Adrenal gland (tissue), 12 donors: ENCODE results near the gene F7. TPM values are rescaled to one million over a fixed set of nuclear protein-coding genes. Genes with fewer than 3 reads are reported as not detected.

Experiments used
- DNase-seq, 7 donors: peaks; one replicate each; pipeline ENCODE4 v3.0.0-alpha.2; 2019 to 2020
- H3K27ac ChIP-seq, 5 donors: fragments of 200-600 bp; sonication (generic) in 4 of 5; 1 replicate in 3 of 5; 2 replicates in 2 of 5; pipeline versions ENCODE4 v1.5.1 to v1.8.0; 2016 to 2020; ENCODE audit warnings: mild to moderate bottlenecking in 1 of 5
- H3K27me3 ChIP-seq: fragments of 200-600 bp; 2 replicates; pipeline ENCODE4 v1.8.0; 2021
- H3K36me3 ChIP-seq, 2 donors: fragments of 200-600 bp; replicated peaks in 1 of 2; 1 replicate in 1 of 2; 2 replicates in 1 of 2; pipeline versions ENCODE4 v1.5.1 to v1.8.0; 2018 to 2022
- H3K4me1 ChIP-seq, 2 donors: fragments of 200-600 bp; replicated peaks in 1 of 2; 1 replicate in 1 of 2; 2 replicates in 1 of 2; pipeline versions ENCODE4 v1.5.1 to v1.8.0; 2018 to 2021
- H3K4me3 ChIP-seq, 4 donors: fragments of 200-600 bp; sonication (generic) in 3 of 4; one replicate each; pipeline ENCODE4 v1.5.1; 2016 to 2018
- H3K9me3 ChIP-seq, 3 donors: fragments of 200-600 bp; sonication (generic) in 1 of 3; replicated peaks in 1 of 3; 1 replicate in 2 of 3; 2 replicates in 1 of 3; pipeline versions ENCODE4 v1.5.1 to v1.8.0; 2016 to 2021
- CTCF ChIP-seq, 6 experiments: fragments of 450-650 bp in 4 of 6; fragments of 200-600 bp in 2 of 6; sonication (generic) in 1 of 6; IDR thresholded peaks; 1 replicate in 5 of 6; 2 replicates in 1 of 6; pipeline versions ENCODE4 v1.5.1 to v1.8.0; 2016 to 2021; ENCODE audit warnings: antibody characterized with exemption in 6 of 6, mild to moderate bottlenecking in 2 of 6, moderate library complexity in 1 of 6
- POLR2A ChIP-seq, 2 donors: fragments of 450-650 bp; IDR thresholded peaks; one replicate each; pipeline ENCODE4 v1.6.1; 2017; ENCODE audit warnings: antibody characterized with exemption in 2 of 2, mild to moderate bottlenecking in 2 of 2, moderate library complexity in 1 of 2
- WGBS, 4 donors: extraction: QIAGEN DNeasy Blood & Tissue Kit in 2 of 4; methylation state at CpG; one replicate each; pipeline versions ENCODE4 v1.1.5 to v1.1.7; 2013 to 2017; 5-methylcytosine and 5-hydroxymethylcytosine counted together
- intact Hi-C, 2 donors: fragments of 100-400 bp; cut with DNase I; formaldehyde crosslinking; loops; one replicate each; pipeline versions ENCODE4 v1.14.1 to v1.15.0; 2022 to 2023
- polyA plus RNA-seq, 3 donors: library from polyadenylated mRNA; stranded (reverse); fragments of 200-250 nt in 2 of 3; fragments of 350-450 nt in 1 of 3; fragmentation: Illumina TruSeq in 1 of 3; extraction: RNeasy Lipid Tissue Mini Kit (QIAGEN cat#74804) in 1 of 3; gene quantifications; one replicate each; pipeline ENCODE4 v1.2.3, GENCODE V29; 2013 to 2014
- total RNA-seq, 9 donors: library from RNA; depleted of rRNA in 4 of 9; stranded (reverse); fragments of >200 nt in 4 of 9; fragments of 120-200 nt in 1 of 9; fragmentation: NEBNext Ultra II Directional in 1 of 9; extraction: Animal tissue kit (Norgen Biotek cat#: 25700) in 1 of 9; gene quantifications; one replicate each; pipeline versions ENCODE4 v1.1.0 to v1.2.4, GENCODE V29; 2013 to 2023
- donor health status: healthy with polysubstance abuse.
- donor health status: Bipolar disorder and iron deficiency.
- donor health status: DM: yes; HTN: yes; CAD: no.
- donor health status: DM: no; HTN: no; CAD: no.
- donor health status: DM: no; HTN: no; CAD: no.
- donor health status: DM: yes; HTN: yes; CAD: no.

The F7 gene
- total and polyA plus RNA-seq, 12 donors: 0.05 to 0.61 (median 0.08) TPM; not detected in 7

DNA sequence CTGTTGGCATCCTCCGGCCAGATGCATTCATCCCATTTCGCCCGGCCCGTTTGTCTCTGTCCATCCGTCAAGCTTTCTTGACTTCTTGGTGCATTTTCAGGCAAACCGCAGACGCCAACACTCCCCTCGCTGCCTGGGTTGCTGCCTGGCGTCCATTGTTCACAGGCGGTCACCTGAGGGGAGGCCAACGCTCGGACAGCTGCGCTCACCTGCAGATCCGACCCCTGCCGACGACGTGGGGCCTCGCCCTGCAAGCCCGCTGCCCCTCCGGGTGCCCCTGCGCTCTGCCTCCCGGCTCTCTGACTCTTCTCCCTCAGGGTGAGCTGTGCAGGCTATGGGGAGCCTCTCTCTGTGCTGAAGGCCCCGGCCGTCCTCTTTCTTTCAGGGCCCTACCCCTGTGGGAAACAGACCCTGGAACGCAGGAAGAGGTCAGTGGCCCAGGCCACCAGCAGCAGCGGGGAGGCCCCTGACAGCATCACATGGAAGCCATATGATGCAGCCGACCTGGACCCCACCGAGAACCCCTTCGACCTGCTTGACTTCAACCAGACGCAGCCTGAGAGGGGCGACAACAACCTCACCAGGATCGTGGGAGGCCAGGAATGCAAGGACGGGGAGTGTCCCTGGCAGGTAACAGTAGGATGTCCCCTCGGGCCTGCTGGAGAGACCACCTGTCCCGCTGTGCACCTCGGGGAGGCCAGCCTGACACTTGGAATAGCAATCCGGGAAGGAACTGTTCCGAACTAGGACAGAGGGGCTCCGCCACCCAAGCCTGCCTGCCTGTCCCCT is 38.1 kb downstream of the F7 start:
- H3K27me3 ChIP-seq: no peaks in the 10 kb centered on the region
- DNase-seq: no peak
- no peak overlapping the region for H3K27ac ChIP-seq
- no peak overlapping the region for H3K4me3 ChIP-seq
- H3K36me3 ChIP-seq: no peaks in the 10 kb centered on the region
- no peaks in the 10 kb centered on the region for H3K4me1 ChIP-seq
- TF ChIP-seq CTCF (IDR thresholded peaks at IDR 0.05) (no peak), POLR2A (IDR thresholded peaks at IDR 0.05) (no peak)
- intact Hi-C loops: no loop called here
- WGBS, 4 donors: 87 to 89% (median 89%) methylated on average over 16 to 39 of the region's 39 CpGs
- no peaks in the 10 kb centered on the region for H3K9me3 ChIP-seq

DNA sequence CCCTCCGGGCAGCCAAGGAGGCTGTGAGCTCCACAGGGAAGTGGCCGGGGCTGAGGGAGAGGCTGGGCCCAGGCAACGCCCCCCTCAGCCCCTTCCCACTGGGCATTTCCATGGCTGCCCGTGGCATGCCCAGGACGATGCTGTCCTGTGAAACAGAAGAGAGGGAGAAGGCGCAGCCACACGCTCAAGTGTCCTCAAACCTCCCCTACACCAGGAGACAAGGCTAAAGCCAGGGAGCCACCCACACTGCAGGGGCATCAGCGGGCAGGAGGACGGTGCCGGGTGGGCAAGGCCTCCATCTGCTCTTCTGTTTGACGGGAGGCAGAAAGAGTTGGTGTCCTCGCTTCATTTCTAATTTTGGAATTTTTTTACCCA is 38.7 kb downstream of the F7 start:
- no peak for TF ChIP-seq POLR2A (IDR thresholded peaks at IDR 0.05)
- TF ChIP-seq CTCF (IDR thresholded peaks at IDR 0.05): no peak
- no peak overlapping the region for H3K4me3 ChIP-seq
- no peaks in the 10 kb centered on the region for H3K9me3 ChIP-seq
- 86 to 94% (median 88%) methylated on average over 9 to 12 of the region's 12 CpGs for WGBS, 4 donors
- H3K36me3 ChIP-seq: no peaks in the 10 kb centered on the region
- DNase-seq: no peak
- H3K27ac ChIP-seq: no peak overlapping the region
- no peaks in the 10 kb centered on the region for H3K4me1 ChIP-seq
- H3K27me3 ChIP-seq: no peaks in the 10 kb centered on the region
- intact Hi-C loops: no loop called here

GRCh38 chr13:113145496-113145895 is 39.9 kb downstream of the F7 start:
- no peaks in the 10 kb centered on the region for H3K9me3 ChIP-seq
- no peak for TF ChIP-seq CTCF (IDR thresholded peaks at IDR 0.05)
- no peak for TF ChIP-seq POLR2A (IDR thresholded peaks at IDR 0.05)

DNA sequence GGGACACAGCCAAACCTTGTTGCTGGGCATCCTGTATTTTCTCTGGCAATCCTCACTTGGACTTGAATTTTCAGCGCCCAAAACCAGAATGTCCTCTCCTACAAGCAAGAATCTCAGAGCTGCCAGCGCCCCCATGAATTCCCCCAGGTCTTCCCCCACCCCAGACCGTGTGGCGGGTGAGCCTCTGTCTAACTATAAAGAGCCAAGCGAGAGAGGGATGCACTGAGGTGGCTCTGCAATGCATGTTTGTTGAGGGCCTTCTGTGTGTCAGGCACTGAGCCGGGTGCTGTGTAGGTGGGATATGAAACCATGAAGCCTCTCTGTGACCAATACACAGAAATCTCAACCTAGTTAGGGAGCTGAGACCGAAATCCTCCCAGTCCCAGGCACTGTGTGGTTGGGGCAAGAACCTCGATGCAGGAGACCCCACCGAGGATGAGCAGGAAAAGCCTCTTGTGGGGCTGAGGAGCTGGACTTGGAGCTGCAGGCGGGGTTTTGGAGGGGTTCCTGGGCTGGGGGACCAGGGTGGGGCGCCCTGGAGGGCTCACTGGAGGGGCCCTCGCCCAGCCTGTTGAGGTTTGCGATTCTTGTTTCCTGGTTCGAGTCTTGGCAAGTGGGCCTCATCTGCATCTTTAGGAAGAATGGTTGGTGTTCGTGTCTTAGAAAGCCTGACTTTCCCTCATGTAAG is 40.5 kb downstream of the F7 start:
- Histone ChIP-seq H3K4me3 (no peak overlapping the region), H3K27ac (no peak overlapping the region), H3K27me3 (no peaks in the 10 kb centered on the region), H3K9me3 (no peaks in the 10 kb centered on the region), H3K4me1 (no peaks in the 10 kb centered on the region), H3K36me3 (no peaks in the 10 kb centered on the region)
- WGBS, 4 donors: 85 to 93% (median 91%) methylated on average over 10 to 15 of the region's 15 CpGs
- intact Hi-C loops: no loop called here
- DNase-seq: no peak
- TF ChIP-seq POLR2A (IDR thresholded peaks at IDR 0.05): no peak
- TF ChIP-seq CTCF (IDR thresholded peaks at IDR 0.05): no peak

More at GRCh38 chr13:113145496-113145895, 39.9 kb downstream of the F7 start:
- WGBS, 4 donors: 88 to 94% (median 90%) methylated on average over 12 of the region's 12 CpGs
- Histone ChIP-seq H3K4me3 (no peak overlapping the region), H3K27ac (no peak overlapping the region), H3K27me3 (no peaks in the 10 kb centered on the region), H3K4me1 (no peaks in the 10 kb centered on the region), H3K36me3 (no peaks in the 10 kb centered on the region)
- DNase-seq: no peak
- intact Hi-C loops: no loop called here
